HG03159 (cell line): ENCODE data around the gene TFF1.

Experiments used
- ATAC-seq: cut with Tn5 transposase; IDR thresholded peaks from one replicate; pipeline ENCODE4 v1.9.1; 2021; ENCODE audit warnings: mild to moderate bottlenecking, moderate library complexity; ENCODE audit not compliant: unreplicated experiment

Gene TFF1

GRCh38 chr21:42321231-42321630 is 45.1 kb downstream of the TFF1 start:
- no peak for ATAC-seq

DNA sequence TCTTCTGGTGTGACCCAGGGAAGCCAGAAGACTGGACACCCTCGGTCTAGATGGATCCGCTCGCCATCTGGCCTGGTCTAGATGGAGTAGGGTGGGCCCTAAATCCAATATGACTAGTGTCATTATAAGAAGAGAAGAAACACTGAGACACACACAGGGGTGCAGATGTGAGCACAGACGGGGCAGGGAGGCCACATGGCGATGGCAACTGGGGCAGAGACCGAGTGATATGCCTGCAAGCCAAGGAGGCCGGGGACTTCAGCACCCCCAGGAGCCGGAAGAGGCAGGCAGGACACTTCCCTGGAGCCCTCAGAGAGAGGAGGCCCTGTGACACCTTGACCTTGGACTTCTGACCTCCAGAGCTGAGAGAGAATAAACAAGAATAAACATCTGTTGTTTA is 45.5 kb downstream of the TFF1 start:
- no peak for ATAC-seq

GRCh38 chr21:42319851-42320572 is 46.3 kb downstream of the TFF1 start:
- no peak for ATAC-seq

- no peak for ATAC-seq
These were observed 47.0 kb downstream of the TFF1 start for GRCh38 chr21:42319376-42319775.

DNA sequence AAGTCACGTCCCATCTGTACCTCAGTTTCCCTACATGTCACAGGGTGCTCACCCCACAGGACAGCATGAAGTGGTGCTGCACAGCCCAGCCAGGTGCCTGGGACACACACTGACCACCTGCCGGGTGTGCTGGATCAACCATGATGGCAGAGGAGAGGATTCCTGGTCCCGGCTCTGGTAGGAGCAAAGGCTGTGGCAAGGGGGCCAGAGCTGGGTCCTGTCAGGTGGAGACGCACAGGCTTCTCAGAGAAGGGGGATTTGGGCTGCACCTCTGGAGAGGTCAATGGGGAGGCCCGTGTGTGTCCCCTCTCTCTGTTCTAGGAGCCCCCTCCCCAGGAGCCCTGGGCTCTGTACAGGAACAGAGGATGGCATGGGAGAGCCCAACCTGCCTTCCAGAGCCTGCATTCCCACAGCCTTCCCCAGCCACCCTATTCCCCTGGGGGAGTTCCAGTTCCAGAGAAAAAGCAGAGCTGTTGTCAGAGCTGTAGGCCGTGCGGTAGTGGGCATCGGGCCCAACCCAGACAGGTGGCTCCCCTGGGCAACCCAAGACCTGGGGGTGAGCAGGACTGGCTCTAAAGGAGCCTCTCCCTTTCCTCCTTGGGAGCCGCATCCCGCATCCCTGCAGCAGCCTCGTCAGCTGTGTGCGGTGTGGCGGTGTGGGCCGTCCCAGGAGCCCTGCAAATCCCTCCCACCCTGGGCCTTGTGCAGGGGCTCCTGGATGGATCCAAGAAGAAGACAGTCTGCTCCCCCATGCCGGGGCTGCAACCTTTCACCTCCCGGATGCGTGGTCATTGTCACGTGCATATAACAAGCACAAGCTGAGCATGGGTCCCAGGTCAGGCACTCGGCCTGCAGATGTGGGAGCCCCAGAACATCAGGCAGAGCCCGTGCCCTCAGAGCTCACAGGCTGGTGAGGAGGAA is 48.2 kb downstream of the TFF1 start:
- no peak for ATAC-seq

DNA sequence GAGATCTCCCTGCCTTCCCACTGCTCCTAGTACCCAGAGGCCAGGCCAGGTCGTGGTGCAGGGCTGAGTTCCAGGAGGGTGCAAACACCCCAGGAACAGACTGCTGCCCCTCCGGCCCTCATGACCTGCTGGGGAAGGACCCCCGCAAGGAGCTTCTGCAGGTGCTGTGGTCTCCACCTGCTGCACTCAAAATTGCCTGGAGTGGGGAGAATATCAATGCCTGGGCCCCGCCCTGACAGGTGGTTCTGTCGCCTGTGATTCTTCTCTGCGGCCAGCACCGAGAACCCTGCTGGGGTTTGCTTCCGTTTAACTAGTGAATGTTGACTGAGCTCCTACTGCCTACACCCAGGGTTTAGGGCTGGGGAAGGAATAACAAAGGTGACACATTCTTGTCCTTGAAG is 49.0 kb downstream of the TFF1 start:
- no peak for ATAC-seq

DNA sequence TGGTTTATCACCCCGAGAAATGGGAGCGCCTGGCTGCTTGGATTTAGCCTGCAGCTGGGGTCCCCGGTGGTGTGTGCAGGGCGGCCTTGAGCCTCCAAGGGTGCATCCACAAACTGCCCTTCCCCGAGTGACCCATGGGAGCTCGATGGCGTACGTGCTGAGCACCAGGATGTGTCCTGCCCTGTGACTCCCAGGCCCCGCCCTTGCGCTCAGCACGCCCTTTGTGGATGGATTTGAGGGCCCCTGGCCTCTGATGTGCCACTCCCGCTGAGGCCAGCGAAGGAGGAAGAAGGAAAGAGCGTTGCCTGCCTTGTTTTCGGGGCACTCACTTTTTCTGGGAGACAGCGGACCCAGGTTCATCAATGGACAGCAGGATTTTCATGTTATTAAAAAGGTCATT is 49.4 kb downstream of the TFF1 start:
- ATAC-seq, result no peak

DNA sequence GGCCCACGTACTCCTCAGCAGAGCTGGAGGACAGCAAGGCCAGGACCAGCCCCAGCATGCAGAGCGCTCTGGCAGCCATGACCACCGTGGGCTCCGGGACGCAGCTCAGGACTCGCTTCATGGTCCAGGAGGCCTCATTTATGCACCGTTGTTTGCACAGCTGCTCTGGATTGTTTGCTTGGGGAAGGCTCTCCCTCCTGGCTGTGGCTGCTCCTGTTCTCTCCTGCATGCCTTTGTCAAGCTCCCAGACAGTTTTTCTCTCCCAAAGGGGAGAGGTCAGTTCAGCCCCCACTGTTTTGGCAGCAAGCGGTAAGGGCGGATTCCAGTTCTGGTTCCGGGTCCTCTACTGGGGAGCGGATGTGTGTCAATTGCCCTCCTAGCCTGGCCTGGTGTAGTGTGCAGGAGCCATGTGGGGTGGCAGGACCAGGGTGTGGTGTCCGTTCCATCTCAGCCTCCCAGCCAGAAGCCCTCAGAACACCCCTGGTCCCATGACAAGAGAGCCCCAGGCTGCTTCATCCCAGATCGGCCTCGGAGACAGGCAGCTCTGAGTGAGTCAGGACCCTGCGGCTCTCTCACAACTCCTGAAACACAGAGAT is 50.9 kb downstream of the TFF1 start, which contains the start of gene TFF3:
Gene TFF3, minus strand, starts transcription at position 114 of the 596 bp plus-strand sequence. Its CDS starts 35 bp downstream, at position 79.
- no peak for ATAC-seq

DNA sequence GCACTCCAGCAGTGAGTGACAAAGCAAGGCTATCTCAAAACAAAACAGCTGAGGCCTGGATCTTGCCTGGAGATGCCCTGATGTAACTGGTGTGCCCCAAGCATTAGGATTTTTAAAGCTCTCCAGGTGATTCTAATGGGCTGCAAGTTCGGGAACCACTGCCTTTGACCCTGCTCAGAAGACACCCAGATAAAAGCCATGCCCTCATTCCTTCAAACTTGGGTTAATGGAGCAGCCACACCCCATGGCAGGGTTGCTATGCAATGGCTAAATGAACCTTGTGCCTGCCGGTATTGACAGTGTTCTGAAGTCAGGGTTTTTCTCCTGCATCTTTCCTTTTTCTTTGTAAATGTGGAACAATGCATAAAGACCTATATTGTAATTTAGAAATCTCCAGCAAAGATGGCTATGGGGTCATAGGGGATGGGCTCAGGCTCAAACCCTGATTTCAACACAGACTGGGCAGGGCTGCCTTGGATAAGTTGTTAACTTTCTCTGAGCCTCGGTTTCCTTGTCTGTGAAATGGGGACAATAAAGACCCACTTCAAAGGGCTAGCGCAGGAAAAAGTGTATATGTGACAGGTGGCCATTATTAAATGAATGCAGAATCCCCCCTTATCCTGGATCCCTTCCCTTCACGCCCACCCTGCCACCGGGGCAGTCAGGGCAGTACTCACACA is 51.6 kb downstream of the TFF1 start:
- no peak for ATAC-seq

DNA sequence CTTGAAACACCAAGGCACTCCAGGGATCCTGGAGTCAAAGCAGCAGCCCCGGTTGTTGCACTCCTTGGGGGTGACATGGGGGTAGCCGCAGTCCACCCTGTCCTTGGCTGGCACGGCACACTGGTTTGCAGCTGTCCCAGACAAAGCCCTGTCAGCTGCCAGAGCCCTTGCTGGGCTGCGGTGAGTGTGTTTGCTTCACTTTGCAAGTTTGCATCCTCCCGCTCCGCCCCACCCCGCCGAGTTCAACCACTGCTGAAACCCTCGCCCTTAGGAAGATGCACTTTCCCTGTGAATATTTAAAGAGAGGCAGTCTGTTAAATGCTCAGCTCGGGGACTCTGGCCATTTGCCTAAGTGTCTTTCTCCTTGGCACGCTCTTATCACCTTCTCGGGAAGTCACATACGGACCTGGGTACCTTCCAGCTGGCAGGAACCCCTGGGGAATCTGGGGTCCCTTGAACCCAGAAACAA is 52.8 kb downstream of the TFF1 start:
- no peak for ATAC-seq

GRCh38 chr21:42312626-42313104 is 53.7 kb downstream of the TFF1 start:
- ATAC-seq, result no peak
